NCI-H748 (cell line): ENCODE measurements around the gene ZFYVE26.
"Not testable (repeated sequence)": the region's sequence is repeated elsewhere in the genome, so short reads cannot be mapped to it uniquely, and the experiment has no call there.

ENCODE experiments used
- DNase-seq: peaks from one replicate; lab custom pipeline; 2025; ENCODE audit not compliant: unreplicated experiment; lab: John Stamatoyannopoulos, UW

Gene ZFYVE26

DNA sequence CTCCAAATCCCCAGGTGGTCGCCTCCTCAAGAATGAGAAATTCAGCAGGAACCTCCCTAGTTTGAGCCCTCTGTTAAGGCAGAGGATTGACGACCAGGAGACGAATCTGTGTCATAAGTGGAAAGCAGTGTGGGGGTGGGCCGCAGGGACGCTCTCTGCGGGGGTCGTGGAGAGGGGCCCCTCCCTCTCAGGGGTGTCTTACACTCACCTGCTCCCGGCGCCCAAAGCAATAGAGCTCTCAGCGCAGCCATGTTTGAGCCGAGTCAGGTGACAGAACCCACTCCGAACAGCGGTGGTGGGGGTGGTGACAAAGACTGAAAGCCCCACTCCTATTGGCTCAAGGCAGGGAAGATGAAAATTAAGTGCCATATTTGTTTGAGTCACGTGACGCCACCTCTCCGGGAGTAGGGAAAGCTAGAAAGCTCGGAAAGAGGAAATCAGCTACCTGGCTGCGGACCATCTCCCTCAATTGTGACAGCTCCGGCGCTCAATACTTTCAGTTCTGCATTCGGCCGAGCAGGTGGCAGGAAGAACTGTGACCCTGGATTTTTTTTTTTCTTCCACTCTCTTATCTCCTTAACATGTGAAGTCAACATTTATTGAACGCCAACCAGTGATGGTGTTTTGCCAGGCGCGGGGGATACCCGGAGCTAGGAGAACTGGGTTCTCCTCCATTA lies at the start of gene ZFYVE26:
TSS of gene ZFYVE26 (minus strand) at position 265 of the 677 bp plus-strand sequence. CDS start 627 bp downstream, outside the sequence.
- DNase-seq: peak; percentile 97

DNA sequence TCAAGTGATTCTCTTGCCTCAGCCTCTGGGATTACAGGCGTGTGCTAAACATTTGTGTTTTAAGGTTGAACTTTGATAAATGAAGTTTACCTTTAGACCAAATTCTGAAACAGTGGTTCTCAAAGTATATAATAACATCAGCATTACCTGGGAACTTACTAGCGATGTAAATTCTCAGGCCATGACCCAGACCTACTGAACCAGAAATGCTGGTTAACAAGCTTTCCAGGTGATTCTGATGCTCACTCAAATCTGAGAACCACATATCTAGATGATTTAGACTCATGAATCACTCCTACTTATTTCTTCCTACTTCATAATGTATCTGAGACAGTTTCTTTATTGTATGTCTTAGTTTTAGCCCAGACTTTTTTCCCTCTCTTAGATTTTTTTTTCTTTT lies 46.8 kb upstream of the ZFYVE26 start:
- no peak for DNase-seq

- no peak for DNase-seq
Measured at GRCh38 chr14:67859169-67859749, 42.9 kb upstream of the ZFYVE26 start.

- no peak for DNase-seq
Measured at GRCh38 chr14:67857778-67858350, 41.5 kb upstream of the ZFYVE26 start.

- no peak for DNase-seq
Measured at GRCh38 chr14:67856827-67857226, 40.4 kb upstream of the ZFYVE26 start.

DNA sequence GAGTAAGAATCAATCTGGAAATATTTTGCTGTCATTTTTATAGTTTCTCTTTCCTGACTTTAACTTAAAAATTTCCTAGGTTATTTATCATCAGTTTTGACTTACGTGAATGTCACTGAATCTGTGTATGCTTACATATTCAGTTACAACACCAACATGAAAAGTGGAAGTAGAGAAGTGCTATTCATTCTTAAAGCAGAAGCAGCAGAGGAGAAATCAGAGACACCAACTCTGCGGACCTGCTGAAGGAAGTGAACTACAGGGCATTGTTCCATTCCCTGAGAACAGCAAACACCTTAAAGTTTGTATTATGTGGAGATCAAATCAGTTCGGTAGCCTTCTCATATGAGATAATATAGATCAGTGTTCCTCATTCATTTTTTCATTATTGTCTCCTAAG lies 37.3 kb upstream of the ZFYVE26 start:
- DNase-seq: no peak

- no peak for DNase-seq
Measured at GRCh38 chr14:67852926-67853604, 36.7 kb upstream of the ZFYVE26 start.

DNA sequence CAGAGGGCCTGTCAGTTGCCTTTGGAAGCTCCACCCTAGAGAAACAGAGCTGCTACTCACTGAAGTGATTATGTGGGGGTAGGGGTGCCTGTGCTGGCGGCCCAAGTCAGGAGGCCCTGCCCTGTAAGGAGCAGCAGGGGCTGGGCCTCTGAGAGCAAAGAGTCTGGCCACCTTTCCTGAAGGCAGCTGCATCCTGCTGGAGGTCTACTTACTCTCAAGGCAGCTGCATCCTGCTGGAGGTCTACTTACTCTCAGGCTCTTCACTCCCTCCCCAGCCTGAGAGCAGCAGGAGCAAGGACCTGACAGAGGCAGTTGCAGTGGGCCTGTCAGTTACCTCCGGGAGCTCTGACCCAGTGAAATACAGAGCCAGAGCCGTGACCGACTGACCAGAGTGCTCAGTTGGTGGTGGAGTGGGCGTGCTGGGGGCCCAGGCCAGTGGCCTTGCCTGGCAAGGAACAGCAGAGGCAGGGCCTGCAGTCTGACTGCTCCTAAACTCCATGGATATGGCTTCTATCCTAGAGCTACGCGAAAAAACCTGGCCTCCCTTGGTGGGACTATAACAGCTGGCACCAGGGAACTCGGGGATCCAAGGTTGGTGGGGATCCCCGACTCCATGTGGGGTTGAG lies 35.5 kb upstream of the ZFYVE26 start:
- no peak for DNase-seq

- DNase-seq: no peak
Measured at GRCh38 chr14:67850066-67850830, 33.9 kb upstream of the ZFYVE26 start.

- no peak for DNase-seq
Measured at GRCh38 chr14:67846029-67846610, 29.7 kb upstream of the ZFYVE26 start.

DNA sequence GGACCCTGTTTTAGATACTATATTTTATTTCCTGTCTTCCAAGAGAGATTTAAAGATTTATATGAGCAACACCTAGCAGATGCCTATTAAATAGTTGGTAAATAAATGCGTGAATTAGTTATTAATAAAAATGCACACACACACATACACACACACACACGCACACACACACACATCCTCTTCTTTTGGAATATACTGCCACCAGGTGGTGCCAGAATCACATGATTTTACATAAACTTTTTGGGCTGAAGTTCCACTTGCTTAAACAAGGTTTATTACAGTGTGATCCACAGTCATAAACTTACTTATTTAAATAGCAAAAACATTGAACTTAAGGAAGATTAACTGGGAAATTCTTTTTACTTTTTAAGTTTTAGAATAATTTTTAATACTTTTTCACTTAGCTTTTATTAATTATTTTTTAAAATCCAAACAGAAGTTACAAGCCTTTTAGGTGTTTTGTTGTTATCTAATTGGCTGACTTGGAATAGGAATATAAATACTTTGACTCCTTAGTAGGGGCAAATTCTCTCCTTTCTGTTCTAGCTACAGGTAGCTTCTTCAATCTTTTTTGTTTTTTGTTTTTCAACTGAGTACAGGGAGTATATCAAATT lies 20.7 kb upstream of the ZFYVE26 start:
- DNase-seq: peak; percentile 62

- no peak for DNase-seq
Measured at GRCh38 chr14:67835596-67835995, 19.2 kb upstream of the ZFYVE26 start.

DNA sequence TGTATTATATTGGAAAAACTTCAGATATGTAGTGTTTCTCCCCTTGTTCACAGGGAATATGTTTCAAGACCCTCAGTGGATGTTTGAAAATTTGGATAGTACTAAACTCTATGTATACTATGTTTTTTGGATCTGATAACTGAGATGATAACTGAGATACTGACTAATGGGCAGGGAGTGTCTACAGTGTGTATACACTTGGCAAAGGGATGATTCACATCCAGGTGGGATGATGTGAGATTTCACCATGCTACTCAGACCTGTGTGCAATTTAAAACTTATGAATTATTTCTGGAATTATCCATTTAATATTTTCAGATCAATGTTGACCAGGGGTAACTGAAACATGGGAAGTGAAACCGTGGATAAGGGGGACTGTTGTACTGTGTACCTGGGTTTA lies 17.0 kb upstream of the ZFYVE26 start:
- DNase-seq: no peak

DNA sequence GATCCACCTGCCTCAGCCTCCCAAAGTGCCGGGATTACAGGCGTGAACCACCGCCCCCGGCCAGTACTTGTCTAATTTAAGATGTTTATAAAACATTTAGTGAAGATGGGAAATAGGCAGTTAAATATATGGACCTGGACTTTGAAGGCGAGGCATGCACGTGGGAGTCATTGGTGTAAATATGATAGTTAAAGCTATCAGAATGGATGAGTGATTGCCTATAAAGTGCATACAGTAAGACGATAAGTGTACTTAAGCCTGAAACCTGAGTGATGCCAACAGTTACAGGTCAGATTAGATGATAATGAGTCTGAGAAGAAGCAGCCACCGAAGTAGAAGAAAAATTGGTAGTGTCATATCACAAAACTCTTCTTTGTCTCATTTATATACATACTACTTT lies 14.7 kb upstream of the ZFYVE26 start:
- no peak for DNase-seq

- DNase-seq: no peak
Measured at GRCh38 chr14:67821121-67821520, 4.7 kb upstream of the ZFYVE26 start.

DNA sequence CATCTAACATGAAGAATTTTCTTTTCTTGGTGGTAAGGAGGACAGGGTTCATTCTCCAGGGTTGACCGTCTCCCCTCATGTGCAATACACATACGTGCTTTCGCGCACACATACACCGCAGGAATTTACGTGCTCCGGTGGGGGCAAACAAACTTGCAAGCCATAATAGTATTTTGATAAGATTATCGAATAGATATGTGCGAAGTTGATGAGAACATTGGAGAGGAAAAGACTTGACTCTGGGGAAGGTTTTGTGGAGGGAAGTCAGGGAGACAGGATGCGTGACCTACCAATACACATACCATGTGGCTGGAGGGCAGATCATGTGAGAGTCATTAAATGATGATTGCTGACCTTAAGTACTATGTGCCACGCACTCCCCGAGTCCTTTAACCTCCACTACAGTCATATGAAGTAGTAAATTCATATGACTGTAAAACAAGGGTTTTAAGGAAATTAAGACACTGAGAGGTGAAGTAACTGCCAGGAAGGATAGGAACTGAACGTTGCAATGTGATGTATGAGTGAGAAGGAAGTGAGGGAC lies 4.1 kb upstream of the ZFYVE26 start:
- peak; percentile 32 for DNase-seq

DNA sequence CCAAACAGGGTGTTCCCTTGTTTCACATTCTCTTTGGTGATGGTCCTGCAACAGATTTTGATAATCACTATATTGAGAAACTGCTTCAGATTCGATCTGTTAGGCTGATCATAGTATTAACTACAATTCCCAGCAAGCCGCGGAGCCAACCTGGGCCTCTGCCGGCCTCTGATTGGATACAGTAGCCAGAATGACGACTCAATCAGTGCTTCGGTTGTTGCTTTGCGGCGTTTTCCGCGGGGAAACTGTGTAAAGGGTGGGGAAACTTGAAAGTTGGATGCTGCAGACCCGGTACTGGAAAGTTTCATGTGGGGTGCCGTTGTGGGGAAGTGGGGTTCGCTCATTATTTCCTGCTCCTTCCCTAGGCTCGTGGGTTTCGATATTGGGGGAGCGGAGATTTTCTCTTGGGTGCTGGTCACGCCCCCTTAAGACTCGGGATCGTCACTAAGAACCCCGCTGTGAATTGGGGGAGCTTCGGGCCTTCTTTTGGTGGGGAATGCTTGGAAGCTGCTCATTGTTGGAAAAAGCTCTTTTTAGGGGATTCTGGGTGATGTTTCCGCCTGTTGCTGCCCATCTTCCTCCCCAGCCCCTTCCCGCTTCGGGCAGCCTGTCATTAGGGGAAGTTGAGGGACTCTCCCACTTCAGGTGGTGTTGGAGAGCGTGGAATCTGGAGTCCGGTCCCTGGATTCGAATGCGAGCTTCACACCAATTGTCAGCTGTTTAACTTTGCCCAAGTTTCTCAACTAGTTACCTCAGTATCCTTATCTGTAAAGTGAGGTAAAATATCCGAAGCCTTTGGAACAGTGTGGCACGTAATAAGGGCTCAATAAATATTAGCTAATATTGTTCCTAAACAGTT lies 3.4 kb upstream of the ZFYVE26 start, which contains the start of gene RAD51B:
TSS of gene RAD51B (plus strand) at position 217 of the 859 bp plus-strand sequence.
- DNase-seq: peak; percentile 88

DNA sequence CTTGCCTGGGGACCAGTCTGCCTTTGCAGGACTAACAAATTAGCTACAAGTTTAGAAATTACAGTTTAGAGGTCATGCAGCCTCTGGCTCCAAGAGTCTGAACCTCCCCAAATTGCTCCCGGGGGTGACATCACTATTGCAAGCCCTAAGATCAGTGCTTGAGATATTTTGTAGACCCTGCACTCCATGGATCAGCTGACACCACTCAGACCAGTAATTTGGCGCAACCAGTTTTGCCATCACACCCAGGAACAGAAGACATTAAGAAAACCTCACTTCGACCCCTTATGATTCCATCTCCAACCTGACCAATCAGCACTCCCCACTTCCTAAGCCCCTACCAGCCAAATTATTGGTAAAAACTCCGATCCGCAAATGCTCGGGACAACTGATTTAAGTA lies 2.1 kb upstream of the ZFYVE26 start:
- not testable (repeated sequence) for DNase-seq
